ENCODE measurements around the gene PIGK. TPM values are rescaled to one million over a fixed set of nuclear protein-coding genes. Genes with fewer than 3 reads are reported as not detected.

Gene PIGK
- total and polyA plus RNA-seq, 10 of the 15 experiments (the other 5 are each of a cell fraction or from before 2014, with no cell fraction given), result 9.1 to 27.4 (median 16.9) TPM

DNA sequence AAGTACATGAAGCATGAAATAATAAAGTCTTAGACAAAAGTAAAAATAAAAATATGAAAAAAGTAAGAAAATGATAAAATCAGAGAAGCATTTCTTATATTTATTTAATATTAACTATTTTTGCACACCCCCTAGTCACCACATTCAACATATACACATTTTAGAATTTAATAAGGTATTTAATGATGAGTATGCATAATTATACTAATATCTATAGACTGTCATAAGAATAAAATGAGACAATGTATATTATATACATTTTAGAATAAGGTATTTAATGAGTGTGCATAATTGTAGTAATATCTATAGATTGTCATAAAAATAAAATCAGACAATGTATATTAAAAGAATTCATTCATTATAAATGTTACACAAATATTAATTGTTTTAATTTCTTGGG is 18.9 kb downstream of the PIGK start (continued):
- TF ChIP-seq ZNF217 (IDR thresholded peaks at IDR 0.05) (no peak), CBX3 (IDR thresholded peaks at IDR 0.05; ENCODE audit: borderline replicate concordance, low read depth) (no peak)

DNA sequence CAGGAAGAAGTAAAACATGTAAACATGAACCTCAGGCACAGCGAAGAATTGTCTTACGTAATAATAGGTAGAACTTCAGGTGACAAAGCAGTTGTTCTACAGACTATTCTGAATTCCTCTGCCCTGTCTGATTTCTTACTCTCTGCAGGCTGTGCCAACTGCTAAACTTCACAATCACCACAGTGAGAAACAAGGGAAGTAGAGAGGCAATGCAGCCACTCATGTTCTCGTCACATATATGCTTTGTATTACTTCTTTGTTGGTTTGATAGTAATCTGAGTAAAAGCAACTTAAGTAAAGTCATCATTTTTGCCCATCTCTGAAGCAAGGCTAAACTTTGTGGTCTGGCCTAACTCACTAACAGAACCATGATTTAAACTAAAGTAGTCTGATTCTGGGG is 21.9 kb downstream of the PIGK start:
- no peak for FAIRE-seq
- Histone ChIP-seq H2AFZ (ENCODE audit: control insufficient read depth, low read depth, low read length) (no peak overlapping the region), H3K36me3 (ENCODE audit: control insufficient read depth in 2 of 2, insufficient read depth in 2 of 2, low read length in 1 of 2) (no peaks in the 10 kb centered on the region), H3K27me3 (replicated peaks in 1 of 2; ENCODE audit: control insufficient read depth in 2 of 2, insufficient read depth in 2 of 2, low read length in 1 of 2) (no peaks in the 10 kb centered on the region), H3K9ac (ENCODE audit: control insufficient read depth, insufficient read depth, low read length) (no peak overlapping the region), H3K4me1 (ENCODE audit: control insufficient read depth, insufficient read depth, low read length) (no peaks in the 10 kb centered on the region), H3K79me2 (ENCODE audit: control insufficient read depth, insufficient read depth, low read length) (no peaks in the 10 kb centered on the region), H3K4me2 (ENCODE audit: control insufficient read depth, insufficient read depth) (no peak overlapping the region), H3K4me3 (no peak overlapping the region), H4K20me1 (ENCODE audit: control insufficient read depth, insufficient read depth) (no peaks in the 10 kb centered on the region), H3K27ac (ENCODE audit: control insufficient read depth, insufficient read depth) (no peak overlapping the region), H3K9me3 (replicated peaks; ENCODE audit: control insufficient read depth, insufficient read depth, low read length) (no peaks in the 10 kb centered on the region)
- RAD21 ChIA-PET (ENCODE audit: unreplicated experiment), result no interaction called here
- BruUV-seq (replicated peaks), result no TSS peak
- TF ChIP-seq MTA3 (IDR thresholded peaks at IDR 0.05; ENCODE audit: borderline replicate concordance, low read length), result no peak
- TF ChIP-seq, protein P1, sequence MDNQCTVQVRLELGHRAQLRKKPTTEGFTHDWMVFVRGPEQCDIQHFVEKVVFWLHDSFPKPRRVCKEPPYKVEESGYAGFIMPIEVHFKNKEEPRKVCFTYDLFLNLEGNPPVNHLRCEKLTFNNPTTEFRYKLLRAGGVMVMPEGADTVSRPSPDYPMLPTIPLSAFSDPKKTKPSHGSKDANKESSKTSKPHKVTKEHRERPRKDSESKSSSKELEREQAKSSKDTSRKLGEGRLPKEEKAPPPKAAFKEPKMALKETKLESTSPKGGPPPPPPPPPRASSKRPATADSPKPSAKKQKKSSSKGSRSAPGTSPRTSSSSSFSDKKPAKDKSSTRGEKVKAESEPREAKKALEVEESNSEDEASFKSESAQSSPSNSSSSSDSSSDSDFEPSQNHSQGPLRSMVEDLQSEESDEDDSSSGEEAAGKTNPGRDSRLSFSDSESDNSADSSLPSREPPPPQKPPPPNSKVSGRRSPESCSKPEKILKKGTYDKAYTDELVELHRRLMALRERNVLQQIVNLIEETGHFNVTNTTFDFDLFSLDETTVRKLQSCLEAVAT (IDR thresholded peaks at IDR 0.05), result no peak
- no peak for TF ChIP-seq BRCA1 (IDR thresholded peaks at IDR 0.05; ENCODE audit: low read depth, low read length)
- TF ChIP-seq SP1 (IDR thresholded peaks at IDR 0.05; ENCODE audit: low read depth, low read length), result no peak
- no peak for TF ChIP-seq CBX3 (IDR thresholded peaks at IDR 0.05; ENCODE audit: borderline replicate concordance, low read depth)
- TF ChIP-seq RCOR1 (conservative IDR thresholded peaks at IDR 0.05; ENCODE audit: low read depth, low read length), result no peak
- TF ChIP-seq BACH1 (IDR thresholded peaks at IDR 0.05; ENCODE audit: borderline replicate concordance), result no peak
- TF ChIP-seq WRNIP1 (IDR thresholded peaks at IDR 0.05; ENCODE audit: borderline replicate concordance, low read depth, low read length), result no peak
- no peak for TF ChIP-seq MTA2 (IDR thresholded peaks at IDR 0.05; ENCODE audit: low read depth)
- TF ChIP-seq ZNF622 (IDR thresholded peaks at IDR 0.05), result no peak
- no peak for TF ChIP-seq ZSCAN29 (IDR thresholded peaks at IDR 0.05)
- in situ Hi-C loops (cut with MboI), result no loop called here
- 97% methylated on average over 3 of the region's 3 CpGs for WGBS (ENCODE audit: insufficient coverage, insufficient replicate concordance, low lambda C conversion rate, missing lambda C conversion rate)
- ATAC-seq, result no peak
- SMC1A ChIA-PET (ENCODE audit: uncharacterized antibody, unreplicated experiment), result no interaction called here
- no peak for DNase-seq (ENCODE audit: low read depth, low spot score)
- intact Hi-C loops (cut with micrococcal nuclease; ENCODE audit: unreplicated experiment), result no loop called here
- CTCF ChIA-PET, result no interaction called here
- POLR2A ChIA-PET, result no interaction called here

All from GM12878 (cell line).